Stimulated activated CD8-positive, alpha-beta memory T cell treated with anti-CD3 and anti-CD28 coated beads, Interleukin-2, amount 100 ng/mL, for 1 hour (primary cell): ENCODE results near the gene CHTF8.
"Not testable (repeated sequence)": the region's sequence is repeated elsewhere in the genome, so short reads cannot be mapped to it uniquely, and the experiment has no call there.

ENCODE experiments used
- DNase-seq, 2 donors: peaks; one replicate each; pipeline ENCODE4 v3.0.0-alpha.2; 2020; ENCODE audit warnings: low read depth in 2 of 2

The CHTF8 gene

GRCh38 chr16:69139464-69139863 is 7.1 kb upstream of the CHTF8 start:
- not testable (repeated sequence) for DNase-seq

- DNase-seq: no peak
Observed at GRCh38 chr16:69138608-69139007, 6.2 kb upstream of the CHTF8 start.

- DNase-seq: no peak
Observed at GRCh38 chr16:69133373-69133954, 1.1 kb upstream of the CHTF8 start.

GRCh38 chr16:69131839-69132423 is 457 bp downstream of the CHTF8 start:
- DNase-seq: peak; percentile 31 to 53

GRCh38 chr16:69131167-69131838 is 1.1 kb downstream of the CHTF8 start:
- no peak for DNase-seq

GRCh38 chr16:69130461-69130860 is 1.9 kb downstream of the CHTF8 start:
- DNase-seq: no peak

GRCh38 chr16:69127966-69128510 is 4.3 kb downstream of the CHTF8 start:
- DNase-seq: no peak

- not testable (repeated sequence) for DNase-seq
Observed at GRCh38 chr16:69126801-69127200, 5.6 kb downstream of the CHTF8 start.

GRCh38 chr16:69126221-69126620 is 6.2 kb downstream of the CHTF8 start:
- DNase-seq: no peak

GRCh38 chr16:69124961-69125360 is 7.4 kb downstream of the CHTF8 start:
- DNase-seq: not testable (repeated sequence)

GRCh38 chr16:69124406-69124805 is 8.0 kb downstream of the CHTF8 start:
- not testable (repeated sequence) for DNase-seq

- peak in 1 of 2 donors; percentile 53 for DNase-seq
Observed at GRCh38 chr16:69123910-69124309, 8.5 kb downstream of the CHTF8 start.

GRCh38 chr16:69120096-69120664 is 12.2 kb downstream of the CHTF8 start:
- no peak for DNase-seq

GRCh38 chr16:69119536-69119935 is 12.9 kb downstream of the CHTF8 start:
- DNase-seq: no peak

- no peak for DNase-seq
Observed at GRCh38 chr16:69118994-69119393, 13.4 kb downstream of the CHTF8 start.

- no peak for DNase-seq
Observed at GRCh38 chr16:69118468-69118867, 13.9 kb downstream of the CHTF8 start.

- no peak for DNase-seq
Observed at GRCh38 chr16:69116906-69117305, 15.5 kb downstream of the CHTF8 start.

GRCh38 chr16:69116256-69116875 is 16.0 kb downstream of the CHTF8 start:
- no peak for DNase-seq

GRCh38 chr16:69115837-69116236 is 16.6 kb downstream of the CHTF8 start:
- no peak for DNase-seq

- no peak for DNase-seq
Observed at GRCh38 chr16:69115361-69115760, 17.0 kb downstream of the CHTF8 start.

- DNase-seq: no peak
Observed at GRCh38 chr16:69114976-69115355, 17.4 kb downstream of the CHTF8 start.

GRCh38 chr16:69114346-69114975 is 17.9 kb downstream of the CHTF8 start:
- no peak for DNase-seq
